GM18498 (cell line): ENCODE results near the gene ZXDC.

Source experiments
- ATAC-seq: cut with Tn5 transposase; IDR thresholded peaks from one replicate; pipeline ENCODE4 v1.9.1; 2021; ENCODE audit warnings: mild to moderate bottlenecking, moderate library complexity; ENCODE audit not compliant: unreplicated experiment

Gene ZXDC

GRCh38 chr3:126475413-126476114 lies at the start of gene ZXDC:
Gene ZXDC (minus strand): TSS chr3:126475891. CDS start chr3:126475865, 26 bp downstream.
- ATAC-seq: peak; percentile 86

GRCh38 chr3:126525091-126525852 lies 49.6 kb upstream of the ZXDC start:
- ATAC-seq: no peak

GRCh38 chr3:126524429-126524988 lies 48.8 kb upstream of the ZXDC start:
- no peak for ATAC-seq

GRCh38 chr3:126523745-126524428 lies 48.2 kb upstream of the ZXDC start, which contains the start of gene CHST13:
Gene CHST13 (plus strand): TSS chr3:126524155. CDS start chr3:126524333, 178 bp downstream.
- ATAC-seq: no peak

- ATAC-seq: no peak
Observed at GRCh38 chr3:126522363-126522788, 46.7 kb upstream of the ZXDC start.

- no peak for ATAC-seq
Observed at GRCh38 chr3:126521122-126521891, 45.6 kb upstream of the ZXDC start.

GRCh38 chr3:126519506-126520455 lies 44.1 kb upstream of the ZXDC start:
- ATAC-seq: no peak

- ATAC-seq: no peak
Observed at GRCh38 chr3:126518779-126519177, 43.1 kb upstream of the ZXDC start.

- no peak for ATAC-seq
Observed at GRCh38 chr3:126517986-126518778, 42.5 kb upstream of the ZXDC start.

- no peak for ATAC-seq
Observed at GRCh38 chr3:126517291-126517951, 41.7 kb upstream of the ZXDC start, which contains the start of gene UROC1. Gene UROC1 (minus strand): TSS chr3:126517773. CDS start chr3:126517719, 54 bp downstream.

- ATAC-seq: no peak
Observed at GRCh38 chr3:126516936-126517290, 41.2 kb upstream of the ZXDC start.

- ATAC-seq: no peak
Observed at GRCh38 chr3:126516152-126516935, 40.7 kb upstream of the ZXDC start.

GRCh38 chr3:126515066-126515706 lies 39.5 kb upstream of the ZXDC start:
- ATAC-seq: no peak

- no peak for ATAC-seq
Observed at GRCh38 chr3:126514161-126514560, 38.5 kb upstream of the ZXDC start.

- no peak for ATAC-seq
Observed at GRCh38 chr3:126512916-126513650, 37.4 kb upstream of the ZXDC start.

- no peak for ATAC-seq
Observed at GRCh38 chr3:126512026-126512425, 36.3 kb upstream of the ZXDC start.
